ENCODE data around the gene ATP6V0A1. TPM values are rescaled to one million over a fixed set of nuclear protein-coding genes. Genes with fewer than 3 reads are reported as not detected.

Gene ATP6V0A1
- total RNA-seq, 4 donors from 2014 or later, result 29.5 to 111 (median 64.5) TPM

GRCh38 chr17:42424991-42425610 lies 33.6 kb upstream of the ATP6V0A1 start:
- TF ChIP-seq POLR2A (IDR thresholded peaks at IDR 0.05), result no peak
- Histone ChIP-seq H3K9me3 (no peaks in the 10 kb centered on the region), H3K4me3 (no peak overlapping the region), H3K36me3 (no peaks in the 10 kb centered on the region), H3K27me3 (no peaks in the 10 kb centered on the region), H3K27ac (peak overlapping the region; percentile 98 to 99), H3K4me1 (no peaks in the 10 kb centered on the region)
- no peak for DNase-seq
- intact Hi-C loops (cut with DNase I; ENCODE audit: low total_unique reads), result no loop called here

- H3K27me3 ChIP-seq, result no peaks in the 10 kb centered on the region
- no peaks in the 10 kb centered on the region for H3K36me3 ChIP-seq
- H3K4me3 ChIP-seq, result no peak overlapping the region
- H3K9me3 ChIP-seq, result no peaks in the 10 kb centered on the region
- H3K4me1 ChIP-seq, result no peaks in the 10 kb centered on the region
- intact Hi-C loops (cut with DNase I; ENCODE audit: low total_unique reads), result no loop called here
- TF ChIP-seq, protein P1, sequence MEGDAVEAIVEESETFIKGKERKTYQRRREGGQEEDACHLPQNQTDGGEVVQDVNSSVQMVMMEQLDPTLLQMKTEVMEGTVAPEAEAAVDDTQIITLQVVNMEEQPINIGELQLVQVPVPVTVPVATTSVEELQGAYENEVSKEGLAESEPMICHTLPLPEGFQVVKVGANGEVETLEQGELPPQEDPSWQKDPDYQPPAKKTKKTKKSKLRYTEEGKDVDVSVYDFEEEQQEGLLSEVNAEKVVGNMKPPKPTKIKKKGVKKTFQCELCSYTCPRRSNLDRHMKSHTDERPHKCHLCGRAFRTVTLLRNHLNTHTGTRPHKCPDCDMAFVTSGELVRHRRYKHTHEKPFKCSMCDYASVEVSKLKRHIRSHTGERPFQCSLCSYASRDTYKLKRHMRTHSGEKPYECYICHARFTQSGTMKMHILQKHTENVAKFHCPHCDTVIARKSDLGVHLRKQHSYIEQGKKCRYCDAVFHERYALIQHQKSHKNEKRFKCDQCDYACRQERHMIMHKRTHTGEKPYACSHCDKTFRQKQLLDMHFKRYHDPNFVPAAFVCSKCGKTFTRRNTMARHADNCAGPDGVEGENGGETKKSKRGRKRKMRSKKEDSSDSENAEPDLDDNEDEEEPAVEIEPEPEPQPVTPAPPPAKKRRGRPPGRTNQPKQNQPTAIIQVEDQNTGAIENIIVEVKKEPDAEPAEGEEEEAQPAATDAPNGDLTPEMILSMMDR (IDR thresholded peaks at IDR 0.05), result peak; percentile 54 to 71 (median 62)
- TF ChIP-seq POLR2A (IDR thresholded peaks at IDR 0.05), result no peak
- no peak for DNase-seq
- peak overlapping the region; percentile 62 to 65 for H3K27ac ChIP-seq
Measured at GRCh38 chr17:42428141-42428944, 30.3 kb upstream of the ATP6V0A1 start.

- TF ChIP-seq, protein P1 (IDR thresholded peaks at IDR 0.05), result no peak
- no peak for TF ChIP-seq POLR2A (IDR thresholded peaks at IDR 0.05)
- no peak for DNase-seq
- intact Hi-C loops (cut with DNase I; ENCODE audit: low total_unique reads), result no loop called here
Measured at GRCh38 chr17:42429726-42430447, 28.8 kb upstream of the ATP6V0A1 start.

DNA sequence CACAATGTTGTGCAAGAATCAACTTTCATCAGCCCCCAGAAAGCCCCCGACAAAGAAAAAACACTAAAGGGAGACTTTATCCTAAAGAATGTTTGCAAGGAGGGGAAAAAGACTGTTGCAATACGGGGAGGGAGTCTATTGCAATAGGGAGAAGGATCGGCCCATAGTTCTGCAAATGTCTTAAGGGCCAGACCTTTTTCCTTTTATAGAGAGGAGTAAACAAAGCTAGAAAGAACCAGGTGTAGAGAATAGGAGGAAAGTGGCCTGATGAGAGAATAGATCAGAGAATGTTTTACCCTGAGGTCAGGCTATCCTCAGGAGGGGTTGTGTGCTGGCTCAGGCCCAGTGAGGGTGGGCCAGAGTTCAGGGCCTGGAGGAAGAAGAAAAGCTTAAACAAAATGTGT lies 26.9 kb upstream of the ATP6V0A1 start:
- TF ChIP-seq, protein P1 (IDR thresholded peaks at IDR 0.05), result no peak
- TF ChIP-seq POLR2A (IDR thresholded peaks at IDR 0.05), result no peak
- Histone ChIP-seq H3K4me3 (no peak overlapping the region), H3K27me3 (no peaks in the 10 kb centered on the region), H3K27ac (no peak overlapping the region), H3K36me3 (no peaks in the 10 kb centered on the region), H3K4me1 (no peaks in the 10 kb centered on the region), H3K9me3 (no peaks in the 10 kb centered on the region)
- DNase-seq, result no peak
- intact Hi-C loops (cut with DNase I; ENCODE audit: low total_unique reads), result no loop called here

More at GRCh38 chr17:42429726-42430447, 28.8 kb upstream of the ATP6V0A1 start:
- no peaks in the 10 kb centered on the region for H3K9me3 ChIP-seq
- H3K27me3 ChIP-seq, result no peaks in the 10 kb centered on the region
- H3K36me3 ChIP-seq, result no peaks in the 10 kb centered on the region
- H3K4me1 ChIP-seq, result no peaks in the 10 kb centered on the region
- no peak overlapping the region for H3K4me3 ChIP-seq
- H3K27ac ChIP-seq, result no peak overlapping the region

GRCh38 chr17:42436391-42436790 lies 22.3 kb upstream of the ATP6V0A1 start:
- TF ChIP-seq, protein P1 (IDR thresholded peaks at IDR 0.05), result no peak
- TF ChIP-seq POLR2A (IDR thresholded peaks at IDR 0.05), result no peak
- Histone ChIP-seq H3K4me1 (no peaks in the 10 kb centered on the region), H3K36me3 (no peaks in the 10 kb centered on the region), H3K4me3 (no peak overlapping the region), H3K27me3 (no peaks in the 10 kb centered on the region), H3K27ac (peak overlapping the region; percentile 67 to 76), H3K9me3 (no peaks in the 10 kb centered on the region)
- DNase-seq, result peak; percentile 57 to 71
- intact Hi-C loops (cut with DNase I; ENCODE audit: low total_unique reads), result no loop called here
